ENCODE measurements around the gene BMP6.

DNA sequence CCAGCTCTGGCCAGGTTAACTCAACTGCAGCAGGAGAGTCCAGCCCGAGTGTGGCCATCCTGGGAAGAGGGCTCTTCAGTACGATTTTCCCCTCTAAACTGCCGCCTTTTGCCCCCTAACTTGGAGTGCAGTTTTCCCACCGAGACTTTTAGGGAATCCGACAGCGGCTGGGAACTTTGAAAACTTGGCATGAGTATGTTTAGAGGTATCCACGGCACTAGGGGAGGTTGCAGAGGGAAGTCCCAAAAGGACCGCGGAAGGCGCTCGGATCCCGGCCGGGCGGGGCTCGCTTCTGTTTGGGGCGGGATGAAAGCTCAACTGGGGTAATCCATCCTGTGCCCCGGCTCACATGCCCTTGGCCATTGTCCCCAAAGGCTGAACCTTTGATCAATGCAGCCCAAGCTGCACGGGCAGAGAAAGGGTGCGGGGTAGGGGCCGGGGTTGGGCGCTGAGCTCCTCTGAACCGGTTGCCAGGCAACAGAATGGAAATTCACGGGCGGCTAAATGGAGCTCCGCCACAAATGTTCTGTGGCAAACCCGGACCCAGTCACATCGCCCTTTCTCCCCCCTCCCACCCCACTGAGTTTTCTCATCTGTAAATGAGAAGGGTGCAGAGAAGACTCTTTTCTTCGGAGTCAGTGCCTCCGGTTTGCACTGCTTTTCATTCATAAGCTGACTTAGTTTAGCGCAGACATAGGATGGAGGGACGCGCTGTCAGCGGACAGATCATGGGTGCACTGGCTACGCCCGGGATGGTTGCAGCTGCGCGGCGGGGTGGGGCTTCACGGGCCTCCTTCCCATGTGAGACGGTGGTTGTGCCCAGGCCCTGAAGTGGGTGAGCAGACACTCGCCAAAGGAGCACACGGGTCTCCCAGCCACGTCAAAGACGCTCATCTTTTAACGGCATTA lies 2.3 kb downstream of the BMP6 start:
- no peak for TF ChIP-seq CTCF (IDR thresholded peaks at IDR 0.05; ENCODE audit: extremely low read depth in 1 of 2, insufficient read depth in 1 of 2, low read depth in 1 of 2, low read length in 2 of 2)
- peak; percentile 56 for TF ChIP-seq POLR2A (IDR thresholded peaks at IDR 0.05; ENCODE audit: low read depth, low read length)
- TF ChIP-seq POLR2AphosphoS5 (IDR thresholded peaks at IDR 0.05; ENCODE audit: insufficient read depth, low read depth, low read length), result peak; percentile 4
- no peak for TF ChIP-seq EZH2 (IDR thresholded peaks at IDR 0.05; ENCODE audit: borderline replicate concordance, low read depth, low read length, severe bottlenecking)
- no peak for TF ChIP-seq FOS (IDR thresholded peaks at IDR 0.05; ENCODE audit: borderline replicate concordance, insufficient read depth, low read length)
- TF ChIP-seq JUN (IDR thresholded peaks at IDR 0.05; ENCODE audit: borderline replicate concordance, insufficient read depth, insufficient read length, low read depth), result no peak
- TF ChIP-seq, protein P1, sequence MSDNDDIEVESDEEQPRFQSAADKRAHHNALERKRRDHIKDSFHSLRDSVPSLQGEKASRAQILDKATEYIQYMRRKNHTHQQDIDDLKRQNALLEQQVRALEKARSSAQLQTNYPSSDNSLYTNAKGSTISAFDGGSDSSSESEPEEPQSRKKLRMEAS (IDR thresholded peaks at IDR 0.05; ENCODE audit: insufficient read depth, insufficient read length), result no peak
- TF ChIP-seq GATA2 (IDR thresholded peaks at IDR 0.05; ENCODE audit: insufficient read depth, insufficient read length, low read depth, low read length), result no peak

All from endothelial cell of umbilical vein (primary cell).